Measurements from ENCODE around the gene TACR2.

The TACR2 gene

DNA sequence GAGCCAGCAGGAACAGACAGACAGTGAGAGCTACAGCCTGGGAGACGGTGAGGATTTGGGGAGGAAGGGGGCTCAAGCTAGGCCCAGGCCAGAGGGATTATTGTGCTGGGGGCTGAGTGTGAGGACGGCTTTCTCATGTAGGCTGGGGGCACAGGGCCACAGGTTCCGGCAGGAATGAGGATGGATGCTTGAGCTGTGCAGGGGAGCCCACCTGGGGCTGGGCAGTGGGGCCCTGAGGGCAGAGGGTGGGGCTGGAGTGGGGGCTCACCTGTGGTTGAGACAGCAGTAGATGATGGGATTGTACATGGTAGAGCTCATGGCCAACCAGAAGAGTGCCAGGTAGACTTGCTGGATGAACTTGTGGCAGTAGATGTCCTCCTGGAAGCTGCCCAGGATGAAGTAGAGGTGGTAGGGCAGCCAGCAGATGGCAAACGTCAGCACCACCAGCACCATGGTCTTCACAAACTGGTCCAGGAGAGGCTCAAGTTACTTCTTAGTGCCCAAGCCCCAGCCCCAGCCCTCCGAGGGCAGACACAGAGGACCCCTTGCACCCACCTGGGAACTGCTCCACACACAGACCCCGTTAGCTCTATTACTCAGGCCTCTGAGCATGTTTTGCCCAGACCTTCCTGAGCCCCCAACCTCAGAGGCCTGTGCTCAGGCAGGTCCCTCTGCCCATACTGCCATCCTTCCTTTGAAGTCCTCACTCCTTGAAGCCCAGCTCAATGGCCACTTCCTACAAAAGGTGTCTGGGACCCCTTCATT is 9.7 kb downstream of the TACR2 start:
- TF ChIP-seq, protein P1, sequence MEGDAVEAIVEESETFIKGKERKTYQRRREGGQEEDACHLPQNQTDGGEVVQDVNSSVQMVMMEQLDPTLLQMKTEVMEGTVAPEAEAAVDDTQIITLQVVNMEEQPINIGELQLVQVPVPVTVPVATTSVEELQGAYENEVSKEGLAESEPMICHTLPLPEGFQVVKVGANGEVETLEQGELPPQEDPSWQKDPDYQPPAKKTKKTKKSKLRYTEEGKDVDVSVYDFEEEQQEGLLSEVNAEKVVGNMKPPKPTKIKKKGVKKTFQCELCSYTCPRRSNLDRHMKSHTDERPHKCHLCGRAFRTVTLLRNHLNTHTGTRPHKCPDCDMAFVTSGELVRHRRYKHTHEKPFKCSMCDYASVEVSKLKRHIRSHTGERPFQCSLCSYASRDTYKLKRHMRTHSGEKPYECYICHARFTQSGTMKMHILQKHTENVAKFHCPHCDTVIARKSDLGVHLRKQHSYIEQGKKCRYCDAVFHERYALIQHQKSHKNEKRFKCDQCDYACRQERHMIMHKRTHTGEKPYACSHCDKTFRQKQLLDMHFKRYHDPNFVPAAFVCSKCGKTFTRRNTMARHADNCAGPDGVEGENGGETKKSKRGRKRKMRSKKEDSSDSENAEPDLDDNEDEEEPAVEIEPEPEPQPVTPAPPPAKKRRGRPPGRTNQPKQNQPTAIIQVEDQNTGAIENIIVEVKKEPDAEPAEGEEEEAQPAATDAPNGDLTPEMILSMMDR (IDR thresholded peaks at IDR 0.05; ENCODE audit: low read depth, low read length), result no peak
- DNase-seq (ENCODE audit: extremely low read depth, low read depth), result no peak

DNA sequence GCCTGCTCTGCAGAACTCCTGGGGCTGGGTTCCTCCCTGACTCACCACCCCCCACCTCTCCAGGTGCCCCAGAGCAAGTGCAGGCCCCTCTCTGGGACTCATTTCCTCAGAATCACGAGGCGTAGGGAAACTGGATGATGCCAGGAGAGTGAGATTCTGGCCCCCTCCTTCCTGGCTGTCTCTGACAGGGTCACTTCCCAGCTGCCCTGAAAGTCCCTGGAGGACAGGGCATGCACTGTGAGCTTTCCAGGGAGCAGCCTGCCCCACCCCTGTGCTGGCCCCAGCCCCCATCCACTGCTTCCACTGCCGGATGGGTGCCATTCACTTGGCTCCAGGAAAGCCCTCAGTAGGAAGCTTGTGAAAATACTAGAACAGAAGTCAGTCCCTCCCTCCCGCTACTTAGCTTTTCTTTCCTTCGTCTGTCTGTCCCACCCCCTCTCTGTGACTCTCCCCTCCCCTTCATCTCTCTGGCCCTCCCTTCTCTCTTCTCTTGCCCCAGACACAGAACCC is 10.4 kb downstream of the TACR2 start:
- DNase-seq (ENCODE audit: extremely low read depth, low read depth), result no peak

DNA sequence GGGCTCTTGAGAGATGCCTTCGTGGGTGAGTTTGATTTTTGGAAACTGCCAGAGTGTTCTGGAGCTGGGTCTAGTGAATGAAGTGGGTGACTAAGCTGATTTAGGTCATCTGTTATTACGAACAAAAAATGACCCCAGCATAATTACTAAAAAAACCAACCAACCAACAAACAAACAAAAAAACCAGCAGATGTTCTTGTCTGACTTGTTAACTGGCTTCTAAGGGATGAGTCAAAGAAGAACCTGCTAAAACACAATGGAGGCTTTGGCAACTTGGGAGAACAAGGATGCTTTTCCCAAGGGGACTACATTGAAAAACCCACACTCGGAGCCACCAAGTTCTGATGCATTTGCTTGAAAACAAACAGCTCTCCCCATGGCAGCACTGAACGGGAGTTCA is 11.5 kb downstream of the TACR2 start:
- no peak for DNase-seq (ENCODE audit: extremely low read depth, low read depth)
- TF ChIP-seq, protein P1 (IDR thresholded peaks at IDR 0.05; ENCODE audit: low read depth, low read length), result no peak

More for the DNA sequence above, 10.4 kb downstream of the TACR2 start:
- TF ChIP-seq, protein P1 (IDR thresholded peaks at IDR 0.05; ENCODE audit: low read depth, low read length), result no peak

DNA sequence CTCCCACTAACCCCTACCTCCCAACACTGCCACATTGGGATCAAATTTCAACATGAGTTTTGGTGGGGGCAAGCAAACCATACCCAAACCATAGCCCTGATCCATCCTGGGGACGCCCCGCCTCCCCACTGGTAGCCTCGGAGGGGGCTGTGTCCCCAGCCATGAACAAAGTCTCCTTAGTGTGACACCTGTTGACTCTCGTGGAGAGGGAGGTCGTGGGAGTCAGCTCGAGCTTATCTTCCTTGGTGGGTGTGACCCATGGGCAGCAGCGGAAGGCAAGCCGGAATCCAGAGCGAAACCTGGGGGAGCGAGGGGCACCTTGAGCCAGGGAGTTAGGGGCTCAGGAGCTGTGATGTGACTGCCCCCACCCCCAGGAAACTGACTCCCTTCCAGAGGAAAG is 11.9 kb downstream of the TACR2 start:
- TF ChIP-seq, protein P1 (IDR thresholded peaks at IDR 0.05; ENCODE audit: low read depth, low read length), result no peak
- no peak for DNase-seq (ENCODE audit: extremely low read depth, low read depth)

DNA sequence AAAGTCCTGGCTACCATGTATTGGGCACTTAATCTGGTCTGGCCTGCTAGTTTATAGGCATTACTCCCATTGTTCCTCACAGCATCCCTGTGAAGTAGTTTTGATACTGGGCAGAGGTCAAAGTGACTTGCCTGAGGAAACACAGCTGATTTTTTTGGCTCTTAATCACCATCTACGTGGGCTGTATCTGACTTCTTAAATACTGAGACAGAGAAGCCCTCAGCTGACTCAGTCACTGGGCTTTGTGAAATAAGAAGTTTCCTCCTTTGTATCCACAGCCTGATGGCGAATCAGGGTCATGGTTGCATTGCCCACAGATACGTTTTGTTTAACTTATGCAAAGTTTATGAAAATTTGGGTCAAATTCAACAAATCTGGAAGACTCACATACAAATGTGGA is 13.2 kb downstream of the TACR2 start:
- TF ChIP-seq, protein P1 (IDR thresholded peaks at IDR 0.05; ENCODE audit: low read depth, low read length), result no peak
- DNase-seq (ENCODE audit: extremely low read depth, low read depth), result no peak

DNA sequence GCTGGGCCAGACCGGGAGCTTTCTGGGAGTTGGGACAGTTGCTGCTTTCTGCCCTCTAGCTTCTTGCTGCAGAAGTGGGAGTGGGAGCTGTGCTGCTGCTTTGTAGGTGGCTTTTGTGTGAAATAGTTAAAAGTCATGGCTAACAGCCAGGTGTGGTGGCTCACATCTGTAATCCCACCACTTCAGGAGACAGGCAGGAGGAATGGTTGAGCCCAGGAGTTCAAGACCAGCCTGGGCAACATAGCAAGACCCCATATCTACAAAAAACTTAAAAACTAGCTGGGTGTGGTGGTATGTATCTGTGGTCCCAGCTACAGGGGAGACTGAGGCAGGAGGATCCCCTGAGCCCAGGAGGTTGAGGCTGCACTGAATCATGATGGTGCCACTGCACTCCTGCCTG is 13.7 kb downstream of the TACR2 start:
- no peak for DNase-seq (ENCODE audit: extremely low read depth, low read depth)
- TF ChIP-seq, protein P1 (IDR thresholded peaks at IDR 0.05; ENCODE audit: low read depth, low read length), result no peak

DNA sequence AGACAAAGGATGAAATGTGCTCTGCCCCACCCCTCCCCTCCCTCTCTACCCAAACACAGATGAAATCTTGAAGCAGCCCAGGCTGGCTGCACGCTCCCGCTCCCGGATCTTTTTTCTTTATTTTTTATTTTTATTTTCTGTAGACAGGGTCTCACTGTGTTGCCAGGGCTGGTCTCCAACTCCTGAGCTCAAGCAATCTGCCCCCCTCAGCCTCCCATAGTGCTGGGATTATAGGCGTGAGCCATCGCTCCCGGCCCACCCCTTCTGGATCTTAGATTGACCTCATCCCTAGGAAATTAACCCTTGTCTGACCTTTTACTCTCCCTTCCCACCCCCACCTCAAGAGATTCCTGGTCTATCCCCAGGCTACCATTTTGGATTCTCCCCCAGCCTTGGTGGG is 14.3 kb downstream of the TACR2 start:
- TF ChIP-seq, protein P1 (IDR thresholded peaks at IDR 0.05; ENCODE audit: low read depth, low read length), result no peak
- DNase-seq (ENCODE audit: extremely low read depth, low read depth), result no peak

Data from AG09319 (cell line).